PC-9 (cell line): ENCODE data around the gene ACVR1. TPM values are rescaled to one million over a fixed set of nuclear protein-coding genes. Genes with fewer than 3 reads are reported as not detected.

Source experiments
- Bru-seq: library from RNA; stranded (reverse); fragments of 400-500 nt; gene quantifications from one replicate; lab custom pipeline; 2021; lab: Mats Ljungman, UMichigan
- BruChase-seq, 2 experiments: library from RNA; stranded (reverse); fragments of 400-500 nt; gene quantifications; one replicate each; lab custom pipeline; 2021; lab: Mats Ljungman, UMichigan
- BruUV-seq: library from RNA; stranded (reverse); fragments of 400-500 nt; replicated peaks from 2 replicates; lab custom pipeline; 2021; lab: Mats Ljungman, UMichigan
- CTCF ChIA-PET: fragments of 300-600 bp; sonication (Branson Sonifier 250); formaldehyde crosslinking; loops from one replicate; lab custom pipeline; 2022; ENCODE audit warnings: antibody characterized with exemption; lab: Charles Lee
- POLR2A ChIA-PET: fragments of 300-600 bp; sonication (Branson Sonifier 250); formaldehyde crosslinking; loops from one replicate; lab custom pipeline; 2022; ENCODE audit warnings: antibody characterized with exemption; ENCODE audit not compliant: unreplicated experiment; lab: Charles Lee
- DNase-seq, 2 experiments: peaks; one replicate each; pipeline versions ENCODE4 v3.0.0 to v3.0.0-alpha.2; 2015 to 2022; ENCODE audit warnings: mixed read lengths in 1 of 2
- H2AFZ ChIP-seq: fragments of 200-600 bp; sonication (generic); 2 replicates; pipeline ENCODE4 v1.8.1; 2017; ENCODE audit warnings: antibody characterized with exemption
- H3F3A ChIP-seq: fragments of 200-600 bp; sonication (generic); 2 replicates; pipeline ENCODE4 v1.8.1; 2017; ENCODE audit warnings: antibody characterized with exemption, mild to moderate bottlenecking, low read depth; ENCODE audit not compliant: insufficient read depth
- H3K27ac ChIP-seq: fragments of 200-600 bp; sonication (generic); 2 replicates; pipeline ENCODE4 v1.6.1; 2016; ENCODE audit warnings: mixed run types
- H3K27me3 ChIP-seq: fragments of 200-600 bp; sonication (generic); 2 replicates; pipeline ENCODE4 v1.6.1; 2016; ENCODE audit warnings: low read depth, mixed run types; ENCODE audit not compliant: insufficient read depth
- H3K36me3 ChIP-seq: fragments of 200-600 bp; sonication (generic); 2 replicates; pipeline ENCODE4 v1.6.1; 2016; ENCODE audit warnings: low read depth, mixed run types
- H3K4me1 ChIP-seq: fragments of 200-600 bp; sonication (generic); replicated peaks from 2 replicates; pipeline ENCODE4 v1.6.1; 2016; ENCODE audit warnings: mixed run types; ENCODE audit not compliant: insufficient read depth
- H3K4me2 ChIP-seq: fragments of 200-600 bp; sonication (generic); 2 replicates; pipeline ENCODE4 v1.6.1; 2017; ENCODE audit warnings: mixed run types
- H3K4me3 ChIP-seq: fragments of 200-600 bp; sonication (generic); 2 replicates; pipeline ENCODE4 v1.6.1; 2016; ENCODE audit warnings: mixed run types
- H3K79me2 ChIP-seq: fragments of 200-600 bp; sonication (generic); 2 replicates; pipeline ENCODE4 v1.6.1; 2017; ENCODE audit warnings: low read depth, mixed run types
- H3K9me2 ChIP-seq: fragments of 200-600 bp; sonication (generic); 2 replicates; pipeline ENCODE4 v1.8.1; 2017; ENCODE audit warnings: mild to moderate bottlenecking; ENCODE audit not compliant: insufficient read depth
- H3K9me3 ChIP-seq: fragments of 200-600 bp; sonication (generic); 2 replicates; pipeline ENCODE4 v1.8.1; 2016; ENCODE audit warnings: low read depth; ENCODE audit not compliant: insufficient read depth
- H4K20me1 ChIP-seq: fragments of 200-600 bp; sonication (generic); 2 replicates; pipeline ENCODE4 v1.8.1; 2017; ENCODE audit not compliant: insufficient read depth
- EZH2 ChIP-seq: fragments of 200-600 bp; sonication (generic); IDR thresholded peaks from 2 replicates; pipeline ENCODE4 v1.8.0; 2017; ENCODE audit warnings: antibody characterized with exemption, low read depth
- intact Hi-C: fragments of 100-400 bp; cut with micrococcal nuclease; formaldehyde crosslinking; loops from one replicate; pipeline ENCODE4 v1.10.0; 2022; ENCODE audit not compliant: unreplicated experiment
- long read RNA-seq: library from polyadenylated mRNA; stranded (forward); transcript quantifications from one replicate; pipeline ENCODE4 v2.0.0, GENCODE V29; 2022
- total RNA-seq: library from RNA; stranded (reverse); gene quantifications from 2 replicates; pipeline ENCODE4 v1.2.3, GENCODE V29; 2021
- TF ChIP-seq, protein P1 (sequence below): fragments of 200-600 bp; sonication (generic); conservative IDR thresholded peaks from 2 replicates; pipeline ENCODE4 v1.6.1; 2017; ENCODE audit warnings: mixed run types, antibody characterized with exemption, mild to moderate bottlenecking, moderate library complexity

ACVR1 gene
- total RNA-seq = 8.6 and 8.9 TPM in 2 replicates
- percentile 59 among the genes with signal in this experiment for Bru-seq, nascent RNA
- BruChase-seq, experiment 1, labeled RNA remaining after a 2-hour chase = percentile 54 among the genes with signal in this experiment
- BruChase-seq, experiment 2, labeled RNA remaining after a 6-hour chase = percentile 47 among the genes with signal in this experiment
- long read RNA-seq, transcript ACVR1-207 (11 exons, 2,861 nt) = major isoform, 7 of 8 reads
- long read RNA-seq, partial matches to known transcripts = 0 of 8 reads
- long read RNA-seq, other reads (novel, unspliced or antisense) = 1 of 8 reads

DNA sequence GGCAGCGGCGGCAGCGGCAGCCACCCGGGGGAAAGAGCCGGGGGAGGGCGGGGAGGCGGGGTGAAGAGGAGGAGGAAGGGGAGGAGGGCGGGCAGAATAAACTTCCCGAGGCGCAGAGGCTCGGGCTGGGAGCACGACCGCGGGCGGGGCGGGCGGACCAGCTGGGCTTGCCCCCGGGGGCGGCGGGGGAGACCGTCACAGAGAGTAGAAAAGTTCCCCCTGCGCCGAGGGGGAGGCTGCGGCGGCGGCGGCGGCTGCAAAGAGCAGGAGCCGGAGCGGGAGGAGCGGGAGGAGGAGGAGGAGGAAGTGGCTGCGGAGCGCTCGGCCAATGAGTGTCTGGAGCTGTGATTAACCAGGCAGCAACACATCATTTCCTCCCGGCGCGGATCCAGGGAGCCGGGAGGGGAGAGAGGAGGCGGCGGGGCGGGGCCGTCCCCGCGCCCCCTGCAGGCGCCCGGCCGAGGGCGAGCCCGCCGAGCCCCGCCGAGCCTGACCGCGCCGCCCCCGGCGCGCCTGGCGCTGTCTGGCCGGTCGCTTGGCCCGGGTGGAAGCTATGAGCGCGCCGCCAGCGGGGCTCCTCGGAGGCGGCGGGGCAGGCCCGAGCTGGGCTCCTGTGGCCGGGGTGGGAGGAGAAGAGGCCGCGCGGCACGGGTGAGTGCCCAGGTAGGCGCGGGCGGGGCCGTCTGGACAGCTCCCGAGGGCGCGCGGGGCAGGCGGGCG, at the start of gene ACVR1:
TSS of gene ACVR1 (minus strand) at position 265 of the 720 bp plus-strand sequence. CDS start 76,837 bp downstream, outside the sequence.
- Histone ChIP-seq H2AFZ (peak within 1 kb of the TSS; percentile 78), H3K79me2 (peaks cover 14% of the 10 kb centered on the region), H3K9me2 (no peaks in the 10 kb centered on the region), H3F3A (peaks cover 14% of the 10 kb centered on the region; the same call in 1 of the 2 replicates), H3K4me2 (peak within 1 kb of the TSS; percentile 93), H3K9me3 (no peaks in the 10 kb centered on the region), H3K27ac (no peak within 1 kb of the TSS), H3K27me3 (no peaks in the 10 kb centered on the region), H3K36me3 (no peaks in the 10 kb centered on the region), H3K4me1 (peaks cover 16% of the 10 kb centered on the region), H4K20me1 (no peaks in the 10 kb centered on the region), H3K4me3 (peak within 1 kb of the TSS; percentile 82)
- POLR2A ChIA-PET = no interaction called here
- no TSS peak for BruUV-seq
- CTCF ChIA-PET = interaction anchor here (0.5 to 0.7 kb wide), 3 partner anchors 11 to 570 kb away, joined by 3 to 7 read pairs (median 3); no protein-coding TSS in a partner anchor
- DNase-seq = peak; percentile 80 to 86
- intact Hi-C loops = loop anchor here (1.0 to 5.0 kb wide), 4 partner anchors 24 to 135 kb away; no protein-coding TSS in a partner anchor
- TF ChIP-seq EZH2 = no peak
- TF ChIP-seq, protein P1, sequence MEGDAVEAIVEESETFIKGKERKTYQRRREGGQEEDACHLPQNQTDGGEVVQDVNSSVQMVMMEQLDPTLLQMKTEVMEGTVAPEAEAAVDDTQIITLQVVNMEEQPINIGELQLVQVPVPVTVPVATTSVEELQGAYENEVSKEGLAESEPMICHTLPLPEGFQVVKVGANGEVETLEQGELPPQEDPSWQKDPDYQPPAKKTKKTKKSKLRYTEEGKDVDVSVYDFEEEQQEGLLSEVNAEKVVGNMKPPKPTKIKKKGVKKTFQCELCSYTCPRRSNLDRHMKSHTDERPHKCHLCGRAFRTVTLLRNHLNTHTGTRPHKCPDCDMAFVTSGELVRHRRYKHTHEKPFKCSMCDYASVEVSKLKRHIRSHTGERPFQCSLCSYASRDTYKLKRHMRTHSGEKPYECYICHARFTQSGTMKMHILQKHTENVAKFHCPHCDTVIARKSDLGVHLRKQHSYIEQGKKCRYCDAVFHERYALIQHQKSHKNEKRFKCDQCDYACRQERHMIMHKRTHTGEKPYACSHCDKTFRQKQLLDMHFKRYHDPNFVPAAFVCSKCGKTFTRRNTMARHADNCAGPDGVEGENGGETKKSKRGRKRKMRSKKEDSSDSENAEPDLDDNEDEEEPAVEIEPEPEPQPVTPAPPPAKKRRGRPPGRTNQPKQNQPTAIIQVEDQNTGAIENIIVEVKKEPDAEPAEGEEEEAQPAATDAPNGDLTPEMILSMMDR = no peak

DNA sequence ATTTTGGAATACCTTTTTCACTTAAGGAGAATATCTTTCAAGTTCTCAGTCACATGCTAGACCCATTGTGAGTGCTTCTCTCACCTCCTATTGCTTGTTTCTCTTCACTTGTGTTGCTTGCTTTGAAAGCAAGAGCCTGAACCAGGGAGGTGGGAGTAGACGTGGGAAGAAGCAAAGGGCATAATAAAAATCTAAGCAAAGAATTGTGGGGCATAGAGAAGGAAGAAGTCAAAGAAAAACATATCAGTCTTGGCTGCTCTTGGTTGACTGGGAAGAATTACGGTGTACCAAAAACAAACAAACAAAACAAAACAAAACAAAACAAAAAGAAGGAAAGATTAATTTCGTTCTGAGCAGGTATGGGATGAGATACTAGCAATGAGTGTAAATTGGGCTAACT, 48.9 kb upstream of the ACVR1 start:
- Histone ChIP-seq H3K9me3 (no peaks in the 10 kb centered on the region), H4K20me1 (no peaks in the 10 kb centered on the region), H3K4me3 (no peak overlapping the region), H3K4me2 (no peak overlapping the region), H3K79me2 (no peaks in the 10 kb centered on the region), H3K27ac (no peak overlapping the region), H3K4me1 (no peaks in the 10 kb centered on the region), H3F3A (no peaks in the 10 kb centered on the region), H3K36me3 (no peaks in the 10 kb centered on the region), H3K27me3 (no peaks in the 10 kb centered on the region), H2AFZ (no peak overlapping the region), H3K9me2 (no peaks in the 10 kb centered on the region)
- BruUV-seq = no TSS peak
- TF ChIP-seq EZH2 = no peak
- TF ChIP-seq, protein P1 = no peak
- intact Hi-C loops = no loop called here
- CTCF ChIA-PET = no interaction called here
- no peak for DNase-seq
- POLR2A ChIA-PET = no interaction called here

DNA sequence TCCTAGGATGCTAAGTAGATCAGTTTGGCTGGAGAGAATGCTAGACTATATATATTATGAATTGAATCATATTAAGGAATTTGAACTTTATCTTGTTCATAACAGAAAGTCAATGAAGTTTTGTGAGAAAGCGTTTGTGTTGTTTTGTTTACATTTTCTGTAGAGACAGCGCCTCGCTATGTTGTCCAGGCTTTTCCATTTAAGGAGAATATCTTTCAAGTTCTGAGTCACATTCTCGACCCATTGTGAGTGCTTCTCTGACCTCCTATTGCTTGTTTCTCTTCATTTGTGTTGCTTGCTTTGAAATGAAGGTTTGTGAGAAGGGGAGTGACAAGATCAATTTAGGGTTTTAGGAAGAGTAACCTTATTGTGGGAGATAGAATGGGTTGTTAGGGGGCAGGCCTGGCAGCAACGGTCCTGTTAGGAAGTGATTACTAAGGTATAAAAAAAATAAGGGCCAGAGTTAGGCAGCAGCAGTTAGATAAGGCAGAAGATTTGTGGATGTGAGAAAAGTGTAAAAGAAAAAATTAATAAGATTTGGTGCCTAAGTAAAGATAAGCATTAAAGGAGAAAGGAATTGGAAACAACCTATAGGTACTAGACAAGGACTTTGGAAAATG, 47.6 kb upstream of the ACVR1 start:
- POLR2A ChIA-PET = no interaction called here
- Histone ChIP-seq H3K36me3 (no peaks in the 10 kb centered on the region), H3K4me3 (no peak overlapping the region), H3K9me2 (no peaks in the 10 kb centered on the region), H4K20me1 (no peaks in the 10 kb centered on the region), H3F3A (no peaks in the 10 kb centered on the region), H3K4me1 (no peaks in the 10 kb centered on the region), H3K79me2 (no peaks in the 10 kb centered on the region), H2AFZ (no peak overlapping the region), H3K27me3 (no peaks in the 10 kb centered on the region), H3K27ac (no peak overlapping the region), H3K4me2 (no peak overlapping the region), H3K9me3 (no peaks in the 10 kb centered on the region)
- CTCF ChIA-PET = no interaction called here
- no peak for DNase-seq
- no peak for TF ChIP-seq EZH2
- TF ChIP-seq, protein P1 = no peak
- intact Hi-C loops = no loop called here
- no TSS peak for BruUV-seq
